ENCODE results near the gene HSPD1.
"Not testable (repeated sequence)": the region's sequence is repeated elsewhere in the genome, so short reads cannot be mapped to it uniquely, and the experiment has no call there.

Gene HSPD1

DNA sequence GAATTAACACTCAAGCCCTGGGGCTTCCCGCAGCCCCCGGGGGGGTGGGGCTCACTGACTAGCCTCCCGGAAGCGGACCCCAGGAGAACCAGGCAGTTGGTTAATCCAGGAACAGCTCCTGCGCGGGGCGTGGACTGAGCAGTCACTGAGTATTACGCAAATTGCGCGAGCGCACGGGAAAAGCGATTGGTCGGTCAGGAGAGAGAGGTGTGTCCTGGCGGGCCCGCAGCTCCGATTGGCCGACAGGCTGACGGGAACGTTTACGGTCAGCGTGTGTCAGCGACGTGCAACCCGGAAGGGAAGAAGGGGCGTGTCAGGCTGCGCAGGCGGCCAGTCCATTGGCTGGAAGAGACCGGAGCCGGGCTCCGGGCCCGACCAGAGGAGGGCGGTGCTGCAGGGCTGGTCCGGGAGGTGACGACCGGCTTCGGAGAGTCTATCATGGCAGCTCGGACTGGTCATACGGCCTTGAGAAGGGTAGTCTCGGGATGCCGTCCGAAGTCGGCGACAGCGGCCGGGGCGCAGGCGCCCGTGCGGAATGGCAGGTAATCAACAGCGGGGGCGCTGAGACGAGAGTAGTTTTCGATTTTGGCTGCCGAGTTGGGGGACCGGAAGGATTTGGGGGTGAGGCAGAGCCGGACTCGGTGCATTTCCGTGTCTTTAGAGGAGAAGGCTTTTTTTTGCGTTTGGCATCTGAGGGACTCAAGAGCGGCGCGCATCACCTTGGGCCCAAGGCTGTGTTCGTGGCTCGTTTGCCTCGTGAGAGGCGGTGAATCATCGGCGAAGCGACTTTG, 46.3 kb downstream of the HSPD1 start, which contains the start of gene COQ10B (continued):
- TF ChIP-seq, protein P1, sequence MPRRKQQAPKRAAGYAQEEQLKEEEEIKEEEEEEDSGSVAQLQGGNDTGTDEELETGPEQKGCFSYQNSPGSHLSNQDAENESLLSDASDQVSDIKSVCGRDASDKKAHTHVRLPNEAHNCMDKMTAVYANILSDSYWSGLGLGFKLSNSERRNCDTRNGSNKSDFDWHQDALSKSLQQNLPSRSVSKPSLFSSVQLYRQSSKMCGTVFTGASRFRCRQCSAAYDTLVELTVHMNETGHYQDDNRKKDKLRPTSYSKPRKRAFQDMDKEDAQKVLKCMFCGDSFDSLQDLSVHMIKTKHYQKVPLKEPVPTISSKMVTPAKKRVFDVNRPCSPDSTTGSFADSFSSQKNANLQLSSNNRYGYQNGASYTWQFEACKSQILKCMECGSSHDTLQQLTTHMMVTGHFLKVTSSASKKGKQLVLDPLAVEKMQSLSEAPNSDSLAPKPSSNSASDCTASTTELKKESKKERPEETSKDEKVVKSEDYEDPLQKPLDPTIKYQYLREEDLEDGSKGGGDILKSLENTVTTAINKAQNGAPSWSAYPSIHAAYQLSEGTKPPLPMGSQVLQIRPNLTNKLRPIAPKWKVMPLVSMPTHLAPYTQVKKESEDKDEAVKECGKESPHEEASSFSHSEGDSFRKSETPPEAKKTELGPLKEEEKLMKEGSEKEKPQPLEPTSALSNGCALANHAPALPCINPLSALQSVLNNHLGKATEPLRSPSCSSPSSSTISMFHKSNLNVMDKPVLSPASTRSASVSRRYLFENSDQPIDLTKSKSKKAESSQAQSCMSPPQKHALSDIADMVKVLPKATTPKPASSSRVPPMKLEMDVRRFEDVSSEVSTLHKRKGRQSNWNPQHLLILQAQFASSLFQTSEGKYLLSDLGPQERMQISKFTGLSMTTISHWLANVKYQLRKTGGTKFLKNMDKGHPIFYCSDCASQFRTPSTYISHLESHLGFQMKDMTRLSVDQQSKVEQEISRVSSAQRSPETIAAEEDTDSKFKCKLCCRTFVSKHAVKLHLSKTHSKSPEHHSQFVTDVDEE (CRISPR knock-in tag; IDR thresholded peaks at IDR 0.05), result no peak; the same call in 1 of the 2 replicates
- TF ChIP-seq ISL1 (CRISPR knock-in tag; IDR thresholded peaks at IDR 0.05), result no peak
- TF ChIP-seq, protein P2, sequence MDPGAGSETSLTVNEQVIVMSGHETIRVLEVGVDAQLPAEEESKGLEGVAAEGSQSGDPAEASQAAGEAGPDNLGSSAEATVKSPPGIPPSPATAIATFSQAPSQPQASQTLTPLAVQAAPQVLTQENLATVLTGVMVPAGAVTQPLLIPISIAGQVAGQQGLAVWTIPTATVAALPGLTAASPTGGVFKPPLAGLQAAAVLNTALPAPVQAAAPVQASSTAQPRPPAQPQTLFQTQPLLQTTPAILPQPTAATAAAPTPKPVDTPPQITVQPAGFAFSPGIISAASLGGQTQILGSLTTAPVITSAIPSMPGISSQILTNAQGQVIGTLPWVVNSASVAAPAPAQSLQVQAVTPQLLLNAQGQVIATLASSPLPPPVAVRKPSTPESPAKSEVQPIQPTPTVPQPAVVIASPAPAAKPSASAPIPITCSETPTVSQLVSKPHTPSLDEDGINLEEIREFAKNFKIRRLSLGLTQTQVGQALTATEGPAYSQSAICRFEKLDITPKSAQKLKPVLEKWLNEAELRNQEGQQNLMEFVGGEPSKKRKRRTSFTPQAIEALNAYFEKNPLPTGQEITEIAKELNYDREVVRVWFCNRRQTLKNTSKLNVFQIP (CRISPR knock-in tag; IDR thresholded peaks at IDR 0.05; ENCODE audit: borderline replicate concordance, low read depth), result no peak
- no peak for TF ChIP-seq OSR1 (CRISPR knock-in tag; IDR thresholded peaks at IDR 0.05)

DNA sequence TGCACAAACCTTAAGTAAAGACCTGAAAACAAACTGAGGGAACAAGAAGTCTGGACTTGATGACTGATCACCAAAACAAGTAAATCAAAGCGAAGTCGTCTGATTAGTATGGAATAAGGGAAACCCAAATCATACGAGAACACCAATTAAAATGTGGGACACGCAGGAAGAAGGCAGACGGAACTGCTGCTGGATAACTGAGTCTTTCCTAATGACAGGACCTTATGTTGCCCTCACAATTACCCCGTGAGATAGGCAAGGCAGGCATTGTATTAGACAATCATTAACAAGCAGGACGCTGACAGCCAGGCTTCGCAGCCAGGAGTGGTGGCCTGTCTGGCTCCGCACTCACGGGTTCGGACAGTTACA, 46.9 kb downstream of the HSPD1 start:
- TF ChIP-seq ZC3H10 (CRISPR knock-in tag; IDR thresholded peaks at IDR 0.05) (no peak), SNAI2 (CRISPR knock-in tag; IDR thresholded peaks at IDR 0.05) (no peak), TOX (CRISPR knock-in tag; IDR thresholded peaks at IDR 0.05; ENCODE audit: borderline replicate concordance) (no peak), PPARA (CRISPR knock-in tag; IDR thresholded peaks at IDR 0.05; ENCODE audit: borderline replicate concordance) (no peak), ZFP30 (CRISPR knock-in tag; IDR thresholded peaks at IDR 0.05) (no peak), CSDC2 (CRISPR knock-in tag; IDR thresholded peaks at IDR 0.05) (no peak), ZNF565 (CRISPR knock-in tag; conservative IDR thresholded peaks at IDR 0.05; ENCODE audit: low read depth) (no peak), ZFP3 (CRISPR knock-in tag; IDR thresholded peaks at IDR 0.05) (no peak), ZNF70 (CRISPR knock-in tag; IDR thresholded peaks at IDR 0.05) (no peak), OSR1 (CRISPR knock-in tag; IDR thresholded peaks at IDR 0.05) (no peak), ZNF8 (CRISPR knock-in tag; IDR thresholded peaks at IDR 0.05) (no peak), GLIS3 (CRISPR knock-in tag; IDR thresholded peaks at IDR 0.05) (no peak), BACH2 (CRISPR knock-in tag; IDR thresholded peaks at IDR 0.05; ENCODE audit: borderline replicate concordance) (no peak), TCF4 (CRISPR knock-in tag; IDR thresholded peaks at IDR 0.05; ENCODE audit: borderline replicate concordance) (no peak), ISL1 (CRISPR knock-in tag; IDR thresholded peaks at IDR 0.05) (no peak)
- TF ChIP-seq, protein P3, sequence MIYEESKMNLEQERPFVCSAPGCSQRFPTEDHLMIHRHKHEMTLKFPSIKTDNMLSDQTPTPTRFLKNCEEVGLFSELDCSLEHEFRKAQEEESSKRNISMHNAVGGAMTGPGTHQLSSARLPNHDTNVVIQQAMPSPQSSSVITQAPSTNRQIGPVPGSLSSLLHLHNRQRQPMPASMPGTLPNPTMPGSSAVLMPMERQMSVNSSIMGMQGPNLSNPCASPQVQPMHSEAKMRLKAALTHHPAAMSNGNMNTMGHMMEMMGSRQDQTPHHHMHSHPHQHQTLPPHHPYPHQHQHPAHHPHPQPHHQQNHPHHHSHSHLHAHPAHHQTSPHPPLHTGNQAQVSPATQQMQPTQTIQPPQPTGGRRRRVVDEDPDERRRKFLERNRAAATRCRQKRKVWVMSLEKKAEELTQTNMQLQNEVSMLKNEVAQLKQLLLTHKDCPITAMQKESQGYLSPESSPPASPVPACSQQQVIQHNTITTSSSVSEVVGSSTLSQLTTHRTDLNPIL (CRISPR knock-in tag; IDR thresholded peaks at IDR 0.05; ENCODE audit: low read depth), result no peak
- TF ChIP-seq, protein P2 (CRISPR knock-in tag; IDR thresholded peaks at IDR 0.05; ENCODE audit: borderline replicate concordance, low read depth), result no peak
- TF ChIP-seq, protein P4, sequence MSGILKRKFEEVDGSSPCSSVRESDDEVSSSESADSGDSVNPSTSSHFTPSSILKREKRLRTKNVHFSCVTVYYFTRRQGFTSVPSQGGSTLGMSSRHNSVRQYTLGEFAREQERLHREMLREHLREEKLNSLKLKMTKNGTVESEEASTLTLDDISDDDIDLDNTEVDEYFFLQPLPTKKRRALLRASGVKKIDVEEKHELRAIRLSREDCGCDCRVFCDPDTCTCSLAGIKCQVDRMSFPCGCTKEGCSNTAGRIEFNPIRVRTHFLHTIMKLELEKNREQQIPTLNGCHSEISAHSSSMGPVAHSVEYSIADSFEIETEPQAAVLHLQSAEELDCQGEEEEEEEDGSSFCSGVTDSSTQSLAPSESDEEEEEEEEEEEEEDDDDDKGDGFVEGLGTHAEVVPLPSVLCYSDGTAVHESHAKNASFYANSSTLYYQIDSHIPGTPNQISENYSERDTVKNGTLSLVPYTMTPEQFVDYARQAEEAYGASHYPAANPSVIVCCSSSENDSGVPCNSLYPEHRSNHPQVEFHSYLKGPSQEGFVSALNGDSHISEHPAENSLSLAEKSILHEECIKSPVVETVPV (CRISPR knock-in tag; IDR thresholded peaks at IDR 0.05), result no peak
- TF ChIP-seq, protein P5, sequence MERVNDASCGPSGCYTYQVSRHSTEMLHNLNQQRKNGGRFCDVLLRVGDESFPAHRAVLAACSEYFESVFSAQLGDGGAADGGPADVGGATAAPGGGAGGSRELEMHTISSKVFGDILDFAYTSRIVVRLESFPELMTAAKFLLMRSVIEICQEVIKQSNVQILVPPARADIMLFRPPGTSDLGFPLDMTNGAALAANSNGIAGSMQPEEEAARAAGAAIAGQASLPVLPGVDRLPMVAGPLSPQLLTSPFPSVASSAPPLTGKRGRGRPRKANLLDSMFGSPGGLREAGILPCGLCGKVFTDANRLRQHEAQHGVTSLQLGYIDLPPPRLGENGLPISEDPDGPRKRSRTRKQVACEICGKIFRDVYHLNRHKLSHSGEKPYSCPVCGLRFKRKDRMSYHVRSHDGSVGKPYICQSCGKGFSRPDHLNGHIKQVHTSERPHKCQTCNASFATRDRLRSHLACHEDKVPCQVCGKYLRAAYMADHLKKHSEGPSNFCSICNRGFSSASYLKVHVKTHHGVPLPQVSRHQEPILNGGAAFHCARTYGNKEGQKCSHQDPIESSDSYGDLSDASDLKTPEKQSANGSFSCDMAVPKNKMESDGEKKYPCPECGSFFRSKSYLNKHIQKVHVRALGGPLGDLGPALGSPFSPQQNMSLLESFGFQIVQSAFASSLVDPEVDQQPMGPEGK (CRISPR knock-in tag; IDR thresholded peaks at IDR 0.05; ENCODE audit: borderline replicate concordance), result no peak
- TF ChIP-seq, protein P1 (CRISPR knock-in tag; IDR thresholded peaks at IDR 0.05), result no peak
- peak; percentile 41 for ATAC-seq

DNA sequence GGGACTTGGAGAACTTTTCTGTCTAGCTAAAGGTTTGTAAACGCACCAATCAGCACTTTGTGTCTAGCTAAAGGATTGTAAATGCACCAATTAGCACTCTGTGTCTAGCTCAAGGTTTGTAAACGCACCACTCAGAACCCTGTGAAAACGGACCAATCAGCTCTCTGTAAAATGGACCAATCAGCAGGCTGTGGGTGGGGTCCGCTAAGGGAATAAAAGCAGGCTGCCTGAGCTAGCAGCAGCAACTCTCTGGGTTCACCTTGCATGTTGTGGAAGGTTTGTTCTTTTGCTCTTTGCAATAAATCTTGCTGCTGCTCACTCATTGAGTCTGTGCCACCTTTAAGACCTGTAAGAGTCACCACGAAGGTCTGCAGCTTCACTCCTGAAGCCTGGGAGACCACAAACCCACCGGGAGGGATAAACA, 48.7 kb downstream of the HSPD1 start:
- ATAC-seq, result not testable (repeated sequence)

Data from SK-N-SH treated with all-trans-retinoic acid at 6 μM for 48 hours (cell line).